Measurements from ENCODE around the gene GIPR. TPM values are rescaled to one million over a fixed set of nuclear protein-coding genes. Genes with fewer than 3 reads are reported as not detected.

Gene GIPR, protein sequence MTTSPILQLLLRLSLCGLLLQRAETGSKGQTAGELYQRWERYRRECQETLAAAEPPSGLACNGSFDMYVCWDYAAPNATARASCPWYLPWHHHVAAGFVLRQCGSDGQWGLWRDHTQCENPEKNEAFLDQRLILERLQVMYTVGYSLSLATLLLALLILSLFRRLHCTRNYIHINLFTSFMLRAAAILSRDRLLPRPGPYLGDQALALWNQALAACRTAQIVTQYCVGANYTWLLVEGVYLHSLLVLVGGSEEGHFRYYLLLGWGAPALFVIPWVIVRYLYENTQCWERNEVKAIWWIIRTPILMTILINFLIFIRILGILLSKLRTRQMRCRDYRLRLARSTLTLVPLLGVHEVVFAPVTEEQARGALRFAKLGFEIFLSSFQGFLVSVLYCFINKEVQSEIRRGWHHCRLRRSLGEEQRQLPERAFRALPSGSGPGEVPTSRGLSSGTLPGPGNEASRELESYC
- total RNA-seq: 0.09 and 0.16 TPM in 2 replicates

DNA sequence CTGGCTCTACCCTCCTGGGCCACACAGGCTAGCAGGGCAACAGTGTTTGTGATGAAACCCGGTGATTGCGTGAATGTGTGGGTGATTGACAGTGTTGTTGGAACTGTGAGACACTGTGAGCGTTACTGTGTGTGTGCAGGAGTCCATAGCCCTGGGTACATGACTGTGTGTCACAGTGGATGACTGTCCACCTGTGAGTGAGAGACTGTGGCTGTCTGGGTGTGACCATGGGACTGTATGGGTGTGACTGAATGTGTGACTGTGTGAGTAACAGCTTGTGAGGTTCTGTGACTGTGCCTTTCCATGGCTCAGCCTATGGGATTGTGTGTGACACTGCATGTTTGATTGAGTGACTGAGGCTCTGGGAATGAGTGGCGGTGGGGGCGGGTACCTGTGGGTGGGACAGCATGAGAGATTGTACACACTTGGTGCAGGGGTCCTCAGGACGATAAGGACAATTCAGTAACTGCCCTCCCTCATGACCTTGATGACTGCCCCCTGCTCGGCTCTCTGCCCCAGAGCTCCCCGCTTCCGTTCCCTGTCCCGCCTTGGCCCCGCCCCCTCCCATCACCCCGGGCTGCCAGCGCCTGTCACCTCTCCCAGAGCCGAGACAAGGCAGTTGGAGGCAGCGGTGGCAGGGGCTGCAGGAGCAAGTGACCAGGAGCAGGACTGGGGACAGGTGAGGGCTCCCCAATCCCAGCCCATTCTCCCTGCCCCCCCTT lies at the start of gene GIPR:
Gene GIPR, plus strand, starts transcription at position 602 of the 722 bp plus-strand sequence. CDS start 1,300 bp downstream, outside the sequence.

DNA sequence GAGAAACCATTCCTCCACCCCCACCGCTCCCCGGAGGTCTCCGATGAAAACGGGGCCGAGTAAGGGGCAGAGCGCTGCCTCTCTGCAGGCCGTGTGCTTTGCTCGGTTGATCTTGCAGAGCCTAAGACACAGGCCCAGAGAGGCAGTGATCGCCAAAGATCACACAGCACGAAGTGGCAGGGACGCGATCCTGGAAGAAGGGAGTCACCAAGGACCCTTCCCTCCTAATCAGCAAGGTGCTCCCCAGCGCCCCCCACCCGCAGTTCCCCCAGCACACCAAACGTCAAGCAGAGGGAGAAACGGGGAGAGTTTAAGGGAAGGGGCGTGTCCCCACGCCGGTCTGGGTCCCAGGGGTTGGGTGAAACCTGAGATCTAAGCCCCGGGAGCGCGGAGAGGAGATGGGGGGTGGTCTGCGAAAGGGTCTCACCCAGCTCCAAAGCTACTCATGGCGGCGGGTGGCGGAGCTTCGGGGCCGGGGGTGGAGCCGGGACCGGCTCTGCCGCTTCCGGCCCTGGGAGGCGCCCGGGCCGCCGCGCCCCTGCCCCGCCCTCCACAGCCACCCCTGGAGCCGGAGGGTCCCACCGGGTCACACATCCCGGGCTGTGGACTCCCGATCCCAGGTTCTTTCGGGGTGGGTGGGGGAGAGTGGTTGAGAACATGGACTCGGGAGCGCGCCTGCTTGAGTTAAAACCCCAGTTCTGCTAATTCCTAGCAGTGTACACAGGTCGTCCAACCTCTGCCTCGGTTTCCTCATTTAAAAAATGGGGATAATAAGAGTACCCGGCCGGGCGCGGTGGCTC lies 28.9 kb upstream of the GIPR start, which contains the start of gene EML2:
Gene EML2, minus strand, starts transcription at position 468 of the 800 bp plus-strand sequence. Its CDS starts 21 bp downstream, at position 447.

DNA sequence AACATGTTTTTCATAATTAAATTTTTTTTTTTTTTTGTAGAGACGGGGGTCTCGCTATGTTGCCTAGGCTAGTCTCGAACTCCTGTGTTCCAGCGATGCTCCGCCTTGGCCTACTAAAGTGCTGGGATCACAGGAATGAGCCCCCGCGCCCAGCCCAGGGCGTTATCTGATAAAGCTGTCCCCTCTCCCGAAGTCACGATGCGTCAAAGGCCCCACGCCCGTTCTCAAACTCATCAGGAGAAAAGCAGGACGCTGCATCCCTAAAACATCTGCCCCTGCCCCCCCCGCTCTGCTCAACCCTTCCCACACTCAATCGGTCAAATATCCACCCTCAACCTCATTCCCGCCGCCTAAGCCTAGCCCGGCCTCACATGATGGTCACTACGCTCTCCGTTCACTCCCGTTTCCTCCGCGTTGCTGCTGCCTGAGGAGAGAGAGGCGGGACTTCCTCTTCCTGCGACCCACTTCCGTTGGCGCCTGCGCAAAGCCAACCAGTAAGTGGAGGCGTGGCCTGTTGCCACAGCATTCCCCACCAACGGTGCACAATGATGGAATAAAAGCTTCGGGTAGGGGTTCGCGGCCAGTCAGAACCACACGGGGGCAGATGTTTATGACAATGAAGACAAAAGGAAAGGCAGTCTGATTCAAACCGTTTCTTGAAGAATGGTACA lies 23.6 kb downstream of the GIPR start, which contains the start of gene SNRPD2:
Gene SNRPD2, minus strand, starts transcription at position 438 of the 671 bp plus-strand sequence. Its CDS starts 65 bp downstream, at position 373.

DNA sequence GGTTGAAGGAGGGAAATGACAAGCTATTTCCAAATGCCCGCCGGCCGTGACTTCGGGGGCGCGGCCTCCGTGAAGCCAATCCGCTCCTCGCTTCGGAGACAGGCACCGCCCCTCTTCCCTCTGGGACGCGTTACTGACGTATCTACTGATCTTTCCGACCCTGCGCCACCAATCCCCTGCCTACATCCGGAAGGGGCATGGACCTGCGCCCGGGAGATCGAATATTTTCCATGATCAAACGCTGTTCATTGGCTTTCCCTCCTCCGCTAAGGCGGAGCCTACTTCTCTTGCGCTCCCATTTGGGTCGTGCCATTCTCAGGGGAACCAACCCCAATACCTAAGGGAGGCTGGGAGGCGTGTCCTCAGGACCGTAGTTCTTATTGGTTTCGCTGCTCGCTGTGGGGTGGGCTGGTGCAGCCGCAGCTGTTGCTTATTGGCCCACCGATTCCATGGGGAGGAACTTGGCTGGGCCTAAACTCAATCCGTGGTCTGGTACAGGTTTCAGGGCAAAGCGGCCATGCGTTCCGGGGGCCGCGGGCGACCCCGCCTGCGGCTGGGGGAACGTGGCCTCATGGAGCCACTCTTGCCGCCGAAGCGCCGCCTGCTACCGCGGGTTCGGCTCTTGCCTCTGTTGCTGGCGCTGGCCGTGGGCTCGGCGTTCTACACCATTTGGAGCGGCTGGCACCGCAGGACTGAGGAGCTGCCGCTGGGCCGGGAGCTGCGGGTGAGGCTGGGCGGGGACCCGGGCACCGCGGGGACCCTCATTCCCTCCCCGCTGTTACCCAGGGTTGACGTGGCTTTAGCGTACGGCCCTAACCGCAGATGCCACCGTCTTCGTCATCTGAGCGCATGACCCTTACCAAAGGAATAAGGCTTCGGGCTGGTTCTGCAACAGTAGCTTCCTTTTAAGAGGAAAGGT lies 24.4 kb downstream of the GIPR start, which contains the start of gene QPCTL:
Gene QPCTL, plus strand, starts transcription at position 480 of the 919 bp plus-strand sequence. Its CDS starts 38 bp downstream, at position 518.

DNA sequence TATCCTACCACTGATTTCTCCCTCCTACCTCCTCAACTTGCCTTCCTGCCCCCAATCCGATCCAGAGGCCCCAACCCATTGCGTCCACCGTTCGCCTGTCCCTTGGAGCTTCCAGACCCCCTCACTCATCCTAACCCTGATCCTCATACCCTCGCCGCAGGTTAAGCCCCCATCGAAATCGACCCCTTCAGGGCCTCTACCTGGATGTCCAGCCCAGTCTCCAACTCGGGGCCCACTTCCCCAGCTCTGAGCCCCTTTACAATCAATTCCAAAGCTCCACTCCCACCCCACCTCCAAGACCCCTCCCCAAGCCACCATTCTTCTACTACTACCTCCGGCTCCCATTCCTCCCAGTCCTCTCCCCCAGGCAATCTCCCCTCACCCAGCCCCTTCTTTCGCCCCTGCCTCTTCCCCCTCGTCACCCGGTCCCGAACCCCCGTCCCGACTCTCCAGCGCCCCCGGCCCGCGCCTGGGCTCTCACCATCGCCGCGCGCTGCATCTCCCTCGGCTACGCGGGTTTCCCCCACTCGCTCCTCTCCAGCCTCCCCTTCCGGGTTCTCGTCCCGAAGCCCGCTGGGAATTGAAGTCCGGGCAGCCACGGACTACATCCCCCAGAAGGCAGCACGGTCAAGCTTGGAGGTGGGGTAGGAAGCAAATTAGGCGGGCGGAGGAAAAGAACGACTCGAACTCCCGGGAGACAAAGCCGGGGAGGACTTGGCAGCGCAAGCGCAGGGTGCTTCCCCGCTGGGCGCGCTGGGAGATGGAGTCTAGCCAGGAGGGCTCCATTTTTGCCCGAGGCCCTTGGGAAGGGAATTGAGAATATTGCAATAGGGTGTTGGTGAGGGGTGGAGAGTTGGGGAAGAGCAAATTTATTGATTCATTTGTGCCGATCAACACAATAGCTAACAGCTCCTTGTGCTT lies 62.6 kb downstream of the GIPR start, which contains the start of gene FBXO46:
Gene FBXO46, minus strand, starts transcription at position 529 of the 921 bp plus-strand sequence. CDS start 17,401 bp downstream, outside the sequence.

Other genes with a start within 250 kb of the GIPR start
- gene ERCC1, start 244.3 kb upstream of the GIPR start, total RNA-seq: 45.9 and 58.8 TPM in 2 replicates
- 0.79 and 1.1 TPM in 2 replicates for gene FOSB, start 200.2 kb upstream of the GIPR start, total RNA-seq
- 8.5 and 12.1 TPM in 2 replicates for gene RTN2, start 171.2 kb upstream of the GIPR start, total RNA-seq
- 5.5 and 7.5 TPM in 2 replicates for gene PPM1N, start 169.8 kb upstream of the GIPR start, total RNA-seq
- gene VASP, start 160.7 kb upstream of the GIPR start, total RNA-seq: 18.9 and 32.5 TPM in 2 replicates
- gene OPA3, start 83.4 kb upstream of the GIPR start, total RNA-seq: 2.7 and 3.5 TPM in 2 replicates
- gene GPR4, start 66.0 kb upstream of the GIPR start, total RNA-seq: under 0.01 TPM in 1 of 2 replicates, not detected in the other
- gene EML2, start 28.8 kb upstream of the GIPR start, total RNA-seq: 31.2 and 48.1 TPM in 2 replicates
- 843 and 916 TPM in 2 replicates for gene SNRPD2, start 23.7 kb downstream of the GIPR start, total RNA-seq
- 1.6 and 5.8 TPM in 2 replicates for gene QPCTL, start 24.4 kb downstream of the GIPR start, total RNA-seq
- 2.4 and 2.6 TPM in 2 replicates for gene FBXO46, start 62.7 kb downstream of the GIPR start, total RNA-seq
- gene MEIOSIN, start 65.2 kb downstream of the GIPR start, total RNA-seq: not detected in 2 replicates
- gene SIX5, start 101.0 kb downstream of the GIPR start, total RNA-seq: 6.7 and 7.4 TPM in 2 replicates
- 51.5 and 57.4 TPM in 2 replicates for gene DMPK, start 114.3 kb downstream of the GIPR start, total RNA-seq
- 16.7 and 21.2 TPM in 2 replicates for gene DMWD, start 124.6 kb downstream of the GIPR start, total RNA-seq
- gene RSPH6A, start 147.1 kb downstream of the GIPR start, total RNA-seq: 0.09 and 0.16 TPM in 2 replicates
- gene SYMPK, start 194.9 kb downstream of the GIPR start, total RNA-seq: 27.0 and 36.0 TPM in 2 replicates
- not detected in 2 replicates for gene FOXA3, start 196.1 kb downstream of the GIPR start, total RNA-seq
- 17.8 and 18.1 TPM in 2 replicates for gene IRF2BP1, start 217.9 kb downstream of the GIPR start, total RNA-seq
- 0.69 and 0.79 TPM in 2 replicates for gene MYPOP, start 234.4 kb downstream of the GIPR start, total RNA-seq
- not detected in 2 replicates for gene NANOS2, start 246.6 kb downstream of the GIPR start, total RNA-seq

Measured in bronchial smooth muscle cell (primary cell).